Peyer's patch (tissue), 4 donors: Measurements from ENCODE around the gene CTXND1.

Source experiments
- POLR2A ChIP-seq, 2 donors: fragments of 450-650 bp; IDR thresholded peaks; one replicate each; pipeline ENCODE4 v1.5.1; 2017; ENCODE audit warnings: antibody characterized with exemption in 2 of 2, mild to moderate bottlenecking in 2 of 2, moderate library complexity in 2 of 2
- TF ChIP-seq, protein P1 (sequence below), 6 experiments: fragments of 450-650 bp in 4 of 6; fragments of 200-600 bp in 2 of 6; sonication (generic) in 1 of 6; IDR thresholded peaks; one replicate each; pipeline ENCODE4 v1.5.1; 2017 to 2019; ENCODE audit warnings: antibody characterized with exemption in 6 of 6, mild to moderate bottlenecking in 3 of 6, moderate library complexity in 1 of 6

DNA sequence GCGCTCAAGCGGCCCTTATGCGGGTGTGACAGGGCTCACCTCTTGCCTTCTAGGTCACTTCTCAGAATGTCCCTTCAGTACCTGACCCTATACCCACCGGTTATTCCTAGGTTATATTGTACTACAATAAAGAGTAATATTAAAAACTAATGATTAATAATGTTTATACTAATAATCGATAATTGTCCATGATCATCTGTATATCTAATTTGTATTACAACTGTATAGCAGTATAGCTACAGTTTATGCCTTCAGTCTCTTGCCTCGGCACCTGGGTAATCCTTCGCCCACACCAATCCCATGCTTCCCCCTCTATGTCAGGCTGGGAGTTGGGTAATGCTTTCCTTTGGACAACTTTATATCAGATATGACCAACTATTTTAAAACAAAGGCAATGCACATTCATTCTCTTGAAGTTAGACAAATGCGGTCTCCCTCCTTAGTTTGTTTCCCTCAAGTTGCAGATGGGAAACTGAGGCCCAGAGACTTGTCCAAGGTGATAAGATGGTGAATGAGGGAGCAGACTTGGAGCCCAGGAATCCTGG lies 95.8 kb downstream of the CTXND1 start:
- no peak for TF ChIP-seq POLR2A (IDR thresholded peaks at IDR 0.05)
- TF ChIP-seq, protein P1, sequence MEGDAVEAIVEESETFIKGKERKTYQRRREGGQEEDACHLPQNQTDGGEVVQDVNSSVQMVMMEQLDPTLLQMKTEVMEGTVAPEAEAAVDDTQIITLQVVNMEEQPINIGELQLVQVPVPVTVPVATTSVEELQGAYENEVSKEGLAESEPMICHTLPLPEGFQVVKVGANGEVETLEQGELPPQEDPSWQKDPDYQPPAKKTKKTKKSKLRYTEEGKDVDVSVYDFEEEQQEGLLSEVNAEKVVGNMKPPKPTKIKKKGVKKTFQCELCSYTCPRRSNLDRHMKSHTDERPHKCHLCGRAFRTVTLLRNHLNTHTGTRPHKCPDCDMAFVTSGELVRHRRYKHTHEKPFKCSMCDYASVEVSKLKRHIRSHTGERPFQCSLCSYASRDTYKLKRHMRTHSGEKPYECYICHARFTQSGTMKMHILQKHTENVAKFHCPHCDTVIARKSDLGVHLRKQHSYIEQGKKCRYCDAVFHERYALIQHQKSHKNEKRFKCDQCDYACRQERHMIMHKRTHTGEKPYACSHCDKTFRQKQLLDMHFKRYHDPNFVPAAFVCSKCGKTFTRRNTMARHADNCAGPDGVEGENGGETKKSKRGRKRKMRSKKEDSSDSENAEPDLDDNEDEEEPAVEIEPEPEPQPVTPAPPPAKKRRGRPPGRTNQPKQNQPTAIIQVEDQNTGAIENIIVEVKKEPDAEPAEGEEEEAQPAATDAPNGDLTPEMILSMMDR (IDR thresholded peaks at IDR 0.05), result no peak
